COLO829 (cell line): ENCODE results near the gene FBXW7.

ENCODE experiments used
- DNase-seq: peaks from one replicate; pipeline ENCODE4 v3.0.0; 2012; ENCODE audit warnings: low spot score

Gene FBXW7

GRCh38 chr4:152328582-152328981 lies 207.3 kb downstream of the FBXW7 start:
- no peak for DNase-seq

- DNase-seq: no peak
Observed at GRCh38 chr4:152327606-152328453, 208.1 kb downstream of the FBXW7 start.

- no peak for DNase-seq
Observed at GRCh38 chr4:152325831-152326230, 210.1 kb downstream of the FBXW7 start.

GRCh38 chr4:152323221-152323620 lies 212.7 kb downstream of the FBXW7 start:
- no peak for DNase-seq

- DNase-seq: no peak
Observed at GRCh38 chr4:152322656-152323055, 213.2 kb downstream of the FBXW7 start.

- DNase-seq: no peak
Observed at GRCh38 chr4:152321923-152322322, 214.0 kb downstream of the FBXW7 start.

- DNase-seq: no peak
Observed at GRCh38 chr4:152321398-152321797, 214.5 kb downstream of the FBXW7 start.

- DNase-seq: no peak
Observed at GRCh38 chr4:152316969-152317368, 218.9 kb downstream of the FBXW7 start.

GRCh38 chr4:152310257-152310656 lies 225.6 kb downstream of the FBXW7 start:
- DNase-seq: peak; percentile 9

- no peak for DNase-seq
Observed at GRCh38 chr4:152309418-152309817, 226.5 kb downstream of the FBXW7 start.

- DNase-seq: no peak
Observed at GRCh38 chr4:152308951-152309350, 226.9 kb downstream of the FBXW7 start.

GRCh38 chr4:152307669-152308068 lies 228.2 kb downstream of the FBXW7 start:
- no peak for DNase-seq

- DNase-seq: no peak
Observed at GRCh38 chr4:152306541-152306940, 229.4 kb downstream of the FBXW7 start.

- DNase-seq: no peak
Observed at GRCh38 chr4:152304220-152304619, 231.7 kb downstream of the FBXW7 start.

- DNase-seq: no peak
Observed at GRCh38 chr4:152301381-152301780, 234.5 kb downstream of the FBXW7 start.

GRCh38 chr4:152299553-152299952 lies 236.3 kb downstream of the FBXW7 start:
- no peak for DNase-seq

- DNase-seq: no peak
Observed at GRCh38 chr4:152296386-152296785, 239.5 kb downstream of the FBXW7 start.

GRCh38 chr4:152294765-152295164 lies 241.1 kb downstream of the FBXW7 start:
- peak; percentile 30 for DNase-seq

GRCh38 chr4:152294331-152294730 lies 241.6 kb downstream of the FBXW7 start:
- DNase-seq: peak; percentile 82

- DNase-seq: no peak
Observed at GRCh38 chr4:152293527-152293926, 242.4 kb downstream of the FBXW7 start.

GRCh38 chr4:152290366-152290921 lies 245.4 kb downstream of the FBXW7 start:
- DNase-seq: no peak

- no peak for DNase-seq
Observed at GRCh38 chr4:152289941-152290340, 246.0 kb downstream of the FBXW7 start.

GRCh38 chr4:152289541-152289940 lies 246.4 kb downstream of the FBXW7 start:
- DNase-seq: no peak
